GM18517 (cell line): ENCODE results near the gene BHLHE23.
"Not testable (repeated sequence)": the region's sequence is repeated elsewhere in the genome, so short reads cannot be mapped to it uniquely, and the experiment has no call there.

Experiments used
- ATAC-seq: cut with Tn5 transposase; IDR thresholded peaks from one replicate; pipeline ENCODE4 v1.9.1; 2021; ENCODE audit warnings: mild to moderate bottlenecking, moderate library complexity; ENCODE audit not compliant: unreplicated experiment

Gene BHLHE23

GRCh38 chr20:63043348-63044203, 36.8 kb upstream of the BHLHE23 start:
- ATAC-seq, result no peak

DNA sequence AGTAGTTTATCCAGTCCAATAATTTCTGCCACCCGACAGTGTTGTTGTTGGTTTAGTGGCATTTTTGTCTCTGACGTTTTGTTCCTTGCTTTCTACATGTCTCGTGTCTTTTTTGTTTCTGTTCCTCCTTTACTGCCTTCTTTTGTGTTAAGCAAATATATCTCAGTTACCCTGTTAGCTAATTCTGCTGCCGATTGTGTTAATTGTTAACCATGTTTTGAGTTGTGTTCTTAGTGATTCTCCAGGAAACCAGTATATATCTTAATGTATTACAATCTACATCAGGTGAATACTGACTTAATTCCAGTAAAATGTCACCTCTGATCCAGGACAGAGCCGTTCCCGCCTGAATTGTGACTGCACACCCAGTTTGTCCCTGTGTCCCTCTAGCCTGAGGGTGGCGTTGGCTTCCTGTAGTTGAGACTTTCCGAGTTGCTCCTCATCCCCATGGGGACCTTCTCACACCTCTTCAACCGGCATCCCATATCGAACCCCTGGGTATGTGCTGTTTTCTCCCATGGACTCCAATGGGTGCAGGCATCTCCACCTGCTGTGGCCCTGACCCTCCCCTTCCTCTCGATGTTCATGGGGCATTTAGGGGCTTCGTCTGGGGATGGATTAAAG, 35.8 kb upstream of the BHLHE23 start:
- peak; percentile 73 for ATAC-seq

DNA sequence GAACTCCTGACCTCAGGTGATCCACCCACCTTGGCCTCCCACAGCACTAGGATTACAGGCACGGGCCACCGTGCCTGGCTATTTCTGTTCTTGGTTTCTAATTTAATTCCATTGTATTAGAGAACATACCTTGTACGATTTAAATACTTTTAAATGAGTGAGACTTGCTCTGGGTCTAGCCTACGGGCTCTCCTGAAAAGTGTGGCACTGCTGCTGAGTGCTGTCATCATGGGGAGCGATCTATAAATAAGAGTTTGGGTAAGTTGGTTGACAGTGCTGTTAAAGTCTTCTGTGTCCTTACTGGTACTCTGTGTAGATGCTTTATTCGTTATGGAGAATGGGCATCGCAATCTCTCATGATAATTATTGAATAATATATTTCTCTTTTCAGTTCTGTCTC, 35.0 kb upstream of the BHLHE23 start:
- ATAC-seq, result no peak

- no peak for ATAC-seq
Measured at GRCh38 chr20:63037669-63038268, 31.0 kb upstream of the BHLHE23 start.

DNA sequence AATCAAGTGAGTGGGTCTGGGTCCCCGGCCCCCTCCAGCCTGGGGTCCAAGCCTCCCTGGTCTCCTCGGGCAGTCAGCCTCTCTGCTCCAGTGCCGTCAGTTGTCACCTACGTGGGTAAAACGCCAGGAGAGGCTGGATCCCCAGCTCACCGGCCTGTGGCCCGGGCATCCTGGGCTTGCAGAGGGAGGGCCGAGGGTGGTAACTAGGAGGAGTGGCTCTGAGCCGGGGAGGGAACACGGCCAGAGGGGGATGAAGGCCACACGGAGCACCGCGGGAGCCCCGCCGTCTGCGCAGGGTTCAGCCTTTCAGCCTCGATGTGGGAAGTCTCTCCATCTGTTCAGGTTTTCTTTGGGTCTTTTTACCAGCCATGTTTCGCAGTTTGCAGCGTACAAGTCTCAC, 29.5 kb upstream of the BHLHE23 start:
- ATAC-seq, result no peak

DNA sequence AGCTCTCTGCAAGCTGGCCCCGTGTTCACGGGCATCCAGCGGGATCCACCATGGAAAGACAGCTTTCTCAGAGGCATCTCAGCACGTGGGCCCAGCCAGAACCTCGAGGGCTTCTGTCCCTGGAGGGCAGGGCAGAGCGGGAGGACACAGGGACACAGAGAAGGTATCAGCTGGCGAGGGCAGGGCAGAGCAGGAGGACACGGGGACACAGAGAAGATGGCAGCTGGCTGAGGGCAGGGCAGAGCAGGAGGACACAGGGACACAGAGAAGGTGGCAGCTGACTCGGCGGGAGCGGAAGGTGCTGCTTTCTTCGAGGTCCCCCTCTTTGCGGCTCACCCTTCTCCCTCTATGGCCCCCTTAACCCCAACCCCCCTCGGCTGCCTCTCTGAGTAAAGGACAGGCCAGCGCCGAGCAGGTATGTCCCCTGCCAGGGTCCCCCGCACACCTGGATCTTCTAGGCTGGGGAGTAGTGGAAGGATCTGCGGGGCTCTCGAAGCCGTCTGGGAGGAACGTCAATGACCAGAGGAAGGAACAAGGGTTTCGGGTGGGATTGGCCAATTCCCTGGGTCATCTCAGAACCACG, 28.9 kb upstream of the BHLHE23 start:
- ATAC-seq, result no peak

DNA sequence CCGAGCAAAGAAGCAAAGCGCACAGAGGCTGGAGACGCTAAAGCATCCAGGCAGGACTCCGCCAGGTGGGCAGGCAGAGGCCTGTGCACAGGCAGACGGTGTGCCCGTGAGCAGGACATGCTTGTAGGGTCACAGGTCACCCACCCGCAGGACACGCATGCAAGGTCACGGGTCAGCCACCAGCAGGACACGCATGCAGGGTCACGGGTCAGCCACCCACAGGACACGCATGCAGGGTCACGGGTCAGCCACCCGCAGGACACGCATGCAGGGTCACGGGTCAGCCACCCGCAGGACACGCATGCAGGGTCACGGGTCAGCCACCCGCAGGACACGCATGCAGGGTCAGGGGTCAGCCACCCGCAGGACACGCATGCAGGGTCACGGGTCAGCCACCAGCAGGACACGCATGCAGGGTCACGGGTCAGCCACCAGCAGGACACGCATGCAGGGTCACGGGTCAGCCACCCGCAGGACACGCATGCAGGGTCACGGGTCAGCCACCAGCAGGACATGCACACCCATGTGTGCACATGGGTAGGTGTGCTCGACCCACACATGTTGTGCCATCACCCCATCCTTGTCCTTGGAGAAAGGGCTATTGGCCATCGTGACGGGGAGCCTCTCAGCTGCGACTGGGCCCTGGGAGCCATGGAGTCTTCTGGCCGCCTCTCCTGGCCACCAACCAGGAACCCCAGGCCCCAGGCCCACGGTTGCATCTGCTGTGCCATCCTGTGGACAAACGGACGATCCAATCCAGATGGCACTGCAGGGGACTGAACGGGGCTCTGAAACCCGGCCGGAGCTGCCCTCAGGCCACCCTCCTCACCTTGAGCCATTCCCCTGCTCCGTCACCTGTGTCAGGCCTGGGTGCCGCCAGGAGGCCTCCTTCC, 28.2 kb upstream of the BHLHE23 start:
- not testable (repeated sequence) for ATAC-seq

DNA sequence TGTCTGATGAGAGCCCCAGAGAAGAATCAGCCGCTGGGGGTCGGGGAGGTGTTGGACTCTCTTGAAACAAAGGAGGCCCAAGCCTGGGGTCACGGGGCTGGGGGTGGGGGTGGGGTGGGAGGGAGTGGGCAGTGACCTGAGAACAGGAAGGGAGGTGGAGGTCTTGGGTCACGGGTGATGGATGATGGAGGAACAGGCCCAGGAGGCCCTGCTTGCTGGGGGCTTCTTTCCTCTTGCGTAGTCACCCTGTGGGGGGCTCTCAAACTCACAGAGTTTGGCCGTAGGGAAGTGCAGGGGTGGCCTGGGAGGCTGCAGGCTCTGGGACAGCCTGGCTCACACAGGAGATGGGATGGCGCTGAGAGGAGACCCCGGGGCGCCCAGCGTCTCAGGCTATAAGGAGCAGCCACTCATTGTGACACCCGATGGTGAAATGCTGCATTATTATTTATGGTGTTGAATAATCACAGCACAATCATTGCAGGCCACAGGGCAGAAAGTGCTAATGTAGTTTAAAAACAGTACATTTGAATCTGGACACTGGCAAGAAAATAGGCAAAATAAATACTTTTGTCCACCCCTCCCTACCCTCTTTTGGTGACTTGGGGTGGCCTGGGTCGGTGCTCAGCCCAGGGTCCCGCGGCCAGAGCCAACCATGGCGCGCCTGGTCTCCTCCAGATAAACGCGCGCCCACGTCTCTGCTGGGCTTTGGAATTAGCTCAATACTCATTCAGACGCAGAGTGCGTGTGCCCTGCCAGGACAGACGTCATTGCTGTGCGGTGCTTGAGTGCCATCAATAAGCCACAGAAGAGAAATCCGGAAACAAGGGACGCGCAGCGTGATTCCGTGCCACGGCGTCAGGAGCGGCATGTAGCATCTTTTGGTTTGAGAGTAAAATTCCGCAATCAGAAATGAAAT, 27.3 kb upstream of the BHLHE23 start:
- ATAC-seq, result no peak

DNA sequence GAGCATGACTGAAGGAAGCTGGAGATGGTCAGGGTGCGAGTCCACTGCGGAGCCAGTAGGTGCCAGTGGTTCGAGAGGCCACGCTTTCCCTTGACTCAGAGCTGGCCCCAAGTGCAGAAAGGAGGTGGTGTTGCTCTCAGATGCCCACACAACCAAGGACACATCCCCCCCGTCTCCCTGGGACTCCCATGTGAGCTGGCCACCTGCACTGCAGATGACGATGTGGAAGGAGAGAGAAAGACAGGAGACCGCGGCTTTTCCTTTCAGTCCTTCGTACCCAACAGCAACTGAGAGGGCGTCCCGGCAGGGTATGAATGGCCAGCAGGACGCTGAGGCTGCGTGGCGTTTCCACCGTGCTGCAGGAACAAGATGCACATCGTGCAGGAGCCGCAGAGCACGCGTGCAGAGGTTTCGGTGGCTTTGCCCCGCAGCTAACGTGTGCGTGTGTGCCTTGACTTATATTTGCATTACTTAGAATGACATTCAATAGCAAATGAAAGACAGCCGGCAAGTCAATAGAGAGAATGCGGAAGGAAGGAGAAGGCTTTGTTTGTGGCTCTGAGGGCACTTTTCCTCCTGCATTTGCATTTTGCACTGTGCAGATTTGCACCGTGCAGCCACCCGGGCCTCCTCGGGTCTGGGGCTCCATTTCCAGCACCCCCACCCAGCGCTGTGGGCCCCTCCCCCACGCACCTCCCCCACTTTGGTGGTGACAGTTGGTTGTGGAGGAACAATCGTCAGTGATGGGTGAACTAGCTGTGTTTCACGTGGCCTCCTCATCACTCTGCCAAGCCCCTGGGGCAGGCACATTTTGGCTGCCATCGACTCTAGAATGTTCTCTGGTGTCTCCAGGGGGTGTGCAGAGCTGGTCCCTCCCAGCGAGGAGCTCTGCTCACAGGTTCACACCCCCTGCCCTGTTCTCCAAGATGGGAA, 26.4 kb upstream of the BHLHE23 start:
- ATAC-seq, result peak; percentile 57

DNA sequence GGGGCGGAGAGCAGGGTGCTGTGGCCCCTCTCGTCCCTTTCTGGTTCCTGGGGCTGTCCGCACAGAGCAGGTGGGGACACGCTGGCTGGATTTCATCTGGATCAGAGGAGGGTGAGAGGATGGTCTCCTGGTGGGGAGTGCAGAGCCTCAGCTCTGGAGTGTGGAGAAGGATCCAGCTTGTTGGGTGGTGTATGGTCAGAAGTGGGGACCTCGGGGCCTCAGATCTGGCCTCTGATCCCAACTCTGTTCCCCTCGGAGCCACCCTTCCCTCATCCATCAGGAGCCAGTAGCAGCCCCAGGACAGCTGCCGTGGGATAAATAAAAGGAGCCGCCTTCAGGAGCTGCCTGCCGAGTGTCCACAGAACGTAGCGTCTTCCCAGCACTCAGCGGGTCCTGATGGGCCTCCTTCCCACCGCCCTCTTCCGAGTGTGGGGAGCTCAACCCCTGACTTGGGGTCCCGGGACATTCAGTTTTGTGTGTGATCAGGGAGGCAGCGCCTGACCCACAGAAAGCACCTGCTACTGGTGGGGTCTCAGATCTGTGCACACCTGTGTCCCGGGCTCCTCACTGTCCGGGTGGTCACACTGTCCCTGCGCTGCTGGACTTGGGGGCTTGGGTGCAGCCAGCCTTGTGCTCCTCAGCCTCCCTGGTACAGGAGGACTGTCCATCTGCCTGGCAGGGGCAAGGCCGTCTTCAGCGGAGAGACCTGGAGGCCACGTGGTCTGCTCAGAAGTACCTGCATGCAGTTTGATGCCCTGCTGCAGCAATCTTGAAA, 25.4 kb upstream of the BHLHE23 start:
- no peak for ATAC-seq

- ATAC-seq, result no peak
Measured at GRCh38 chr20:63031251-63032014, 24.7 kb upstream of the BHLHE23 start.

DNA sequence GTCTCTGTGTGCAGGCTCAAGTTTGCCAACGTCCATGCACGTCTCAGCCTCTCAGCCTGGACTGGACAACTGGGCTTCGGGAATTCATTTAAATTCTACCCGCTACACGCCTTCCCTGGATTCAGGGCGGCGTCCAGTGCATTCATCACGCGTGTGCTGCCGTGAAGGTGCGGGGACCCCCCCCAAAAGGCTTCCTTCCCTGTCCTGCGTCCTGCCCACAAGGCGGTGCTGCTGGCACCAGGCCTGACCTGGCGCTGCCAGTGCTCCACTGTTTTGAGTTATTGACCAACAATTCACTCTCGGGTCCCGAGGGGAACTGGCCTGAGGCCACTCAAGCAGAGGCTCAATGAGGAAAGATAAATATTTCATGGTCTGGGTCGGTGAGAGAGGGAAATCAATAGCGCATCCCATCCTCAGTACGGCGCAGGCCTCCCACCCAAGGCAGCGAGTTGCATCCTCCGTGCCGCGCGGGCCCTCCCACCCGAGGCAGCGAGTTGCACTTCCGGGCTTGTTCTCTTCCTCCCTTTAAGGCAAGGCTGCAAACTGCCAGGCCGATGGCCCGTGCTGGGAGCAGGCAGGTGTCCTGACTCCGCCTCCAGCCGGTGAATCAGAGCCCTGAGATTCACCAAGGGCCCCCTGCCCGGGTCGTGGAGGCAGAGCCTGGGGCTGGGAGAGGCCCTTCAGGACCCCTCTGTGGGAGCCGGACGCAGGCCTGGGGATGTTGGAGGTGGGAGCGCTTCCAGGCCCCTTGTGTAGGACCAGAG, 22.8 kb upstream of the BHLHE23 start:
- no peak for ATAC-seq

DNA sequence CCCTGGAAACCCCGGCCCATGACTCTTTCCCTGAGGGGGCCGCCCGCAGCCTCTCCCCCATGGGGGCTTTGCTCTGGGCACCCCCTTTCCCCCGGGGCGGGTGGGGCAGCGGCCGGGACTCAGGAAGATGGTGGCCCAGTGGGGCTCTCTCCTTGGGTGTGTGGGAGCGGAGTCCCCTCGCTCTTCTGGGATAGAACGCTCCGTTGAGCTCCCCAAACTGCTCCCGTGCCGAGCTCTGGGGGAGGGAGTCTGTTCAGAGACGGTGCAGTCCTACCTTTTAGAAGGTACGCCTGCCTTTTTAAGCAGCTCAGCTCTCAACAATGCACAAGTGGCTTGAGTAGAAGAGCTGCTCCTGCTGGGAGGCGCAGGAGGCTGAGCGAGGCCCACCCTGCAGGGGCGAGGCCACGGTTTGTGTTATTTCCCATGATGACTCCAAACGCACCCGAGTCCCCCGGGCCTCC, 21.7 kb upstream of the BHLHE23 start:
- no peak for ATAC-seq

- ATAC-seq, result no peak
Measured at GRCh38 chr20:63027922-63028389, 21.2 kb upstream of the BHLHE23 start.

GRCh38 chr20:63027221-63027921, 20.6 kb upstream of the BHLHE23 start:
- no peak for ATAC-seq
